ENCODE results near the gene POLDIP2. TPM values are rescaled to one million over a fixed set of nuclear protein-coding genes. Genes with fewer than 3 reads are reported as not detected.
A peak's percentile ranks its signal among the peaks of the same experiment; 100 is the strongest.

The POLDIP2 gene
- total and polyA plus RNA-seq, 11 donors = 97.8 to 194 (median 163) TPM

DNA sequence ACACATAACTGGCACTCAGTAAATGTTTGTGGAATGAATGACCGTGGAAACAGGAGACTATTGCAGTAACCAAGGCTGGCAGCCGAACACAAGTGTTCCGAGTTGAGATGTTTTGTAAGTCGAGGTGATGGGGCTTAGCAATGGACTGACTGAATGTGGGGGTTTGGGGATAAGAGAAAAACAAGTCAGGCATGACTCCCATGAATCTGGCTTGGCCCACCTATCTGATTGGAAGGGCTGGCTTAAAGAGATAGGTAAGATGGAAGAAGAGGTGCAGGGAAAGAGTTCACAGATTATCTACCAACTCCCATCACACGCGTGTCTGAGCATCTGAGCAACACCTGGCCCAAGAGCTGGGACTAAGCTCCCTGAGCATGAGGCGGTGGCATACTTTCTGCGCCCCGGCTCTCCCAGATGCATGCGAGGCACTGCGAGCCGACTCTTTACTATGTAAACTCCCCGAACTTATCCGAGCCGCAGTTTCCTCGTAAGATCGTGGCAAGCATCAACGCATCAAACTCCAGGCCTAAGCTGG lies 22.6 kb downstream of the POLDIP2 start:
- peaks cover 0 to 56% (median 48%) of the 10 kb centered on the region in 12 donors for H3K4me1 ChIP-seq
- DNase-seq = no peak
- TF ChIP-seq CTCF (IDR thresholded peaks at IDR 0.05) = no peak
- no peak for TF ChIP-seq POLR2A (IDR thresholded peaks at IDR 0.05)
- H3K27me3 ChIP-seq = no peaks in the 10 kb centered on the region
- peaks cover 0 to 36% (median 27%) of the 10 kb centered on the region in 9 donors for H3K36me3 ChIP-seq
- intact Hi-C loops (cut with DNase I) = loop anchor here in 6 of 10 donors (1.0 to 10.0 kb wide), 6 partner anchors 15 to 620 kb away; partner anchors contain the start of genes POLDIP2 (in 3 of the 6), PHF12 (in 2 of the 6) and TMEM97 (in 2 of the 6)
- no peaks in the 10 kb centered on the region for H3K9me3 ChIP-seq
- H3K27ac ChIP-seq = peak overlapping the region; percentile 9 to 99 (median 97)
- WGBS, 4 donors = 9 to 10% (median 9%) methylated on average over 18 of the region's 18 CpGs
- peak overlapping the region; percentile 63 to 99 (median 86) for H3K4me3 ChIP-seq
- no peak for ATAC-seq

- H3K36me3 ChIP-seq = peaks cover 0 to 36% (median 27%) of the 10 kb centered on the region in 9 donors
- peak overlapping the region in 11 of 12 donors; percentile 63 to 99 (median 91) for H3K4me3 ChIP-seq
- intact Hi-C loops (cut with DNase I) = loop anchor here in 3 of 10 donors (2.0 to 10.0 kb wide), 3 partner anchors 23 to 621 kb away; partner anchors contain the start of genes PHF12 (in 1 of the 3) and POLDIP2 (in 1 of the 3)
- no peak for TF ChIP-seq POLR2A (IDR thresholded peaks at IDR 0.05)
- no peak for TF ChIP-seq CTCF (IDR thresholded peaks at IDR 0.05)
- H3K27ac ChIP-seq = peak overlapping the region in 4 of 12 donors; percentile 80 to 99 (median 98)
- no peaks in the 10 kb centered on the region for H3K9me3 ChIP-seq
- ATAC-seq = no peak
- H3K27me3 ChIP-seq = no peaks in the 10 kb centered on the region
- 43 to 61% (median 53%) methylated on average over 6 of the region's 6 CpGs for WGBS, 4 donors
- no peak for DNase-seq
- peaks cover 0 to 50% (median 43%) of the 10 kb centered on the region in 12 donors for H3K4me1 ChIP-seq
Observed at GRCh38 chr17:28334171-28334570, 23.2 kb downstream of the POLDIP2 start.

DNA sequence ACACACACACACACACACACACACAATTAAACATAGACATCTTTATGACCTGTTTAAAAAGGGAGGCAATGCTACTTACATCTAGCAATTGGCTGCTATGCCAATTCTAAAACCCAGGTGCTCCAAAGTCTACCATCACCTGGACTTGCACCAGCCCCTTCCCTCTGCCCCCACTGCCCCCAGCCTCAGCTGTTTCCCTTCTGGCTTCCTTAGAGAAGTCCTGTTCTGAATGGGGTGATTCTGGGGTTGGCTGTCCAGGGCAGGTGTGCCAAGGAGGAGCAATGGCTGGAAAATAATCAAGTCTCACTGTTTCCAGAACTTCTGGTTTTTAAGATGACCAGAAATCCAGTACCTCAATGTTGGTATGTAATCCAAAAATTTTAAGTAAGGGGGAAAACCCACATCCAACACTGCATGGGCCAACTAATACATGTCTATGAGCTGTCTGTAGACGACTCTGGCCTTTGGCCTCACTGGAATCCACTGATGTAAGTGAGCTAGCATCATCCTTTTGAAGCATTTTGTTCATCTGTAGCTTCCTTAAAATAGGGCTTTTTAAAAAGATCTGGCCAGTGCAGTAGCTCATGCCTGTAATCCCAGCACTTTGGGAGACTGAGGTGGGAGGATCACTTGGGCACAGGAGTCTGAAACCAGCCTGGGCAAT lies 24.1 kb downstream of the POLDIP2 start:
- intact Hi-C loops (cut with DNase I) = loop anchor here in 2 of 10 donors (10.0 kb wide), 2 partner anchors 612 to 622 kb away; partner anchors contain the start of gene PHF12 (in 1 of the 2)
- peak overlapping the region in 1 of 12 donors; percentile 99 for H3K27ac ChIP-seq
- DNase-seq = no peak
- 64 to 71% (median 70%) methylated on average over 1 of the region's 1 CpG for WGBS, 4 donors
- H3K36me3 ChIP-seq = peaks cover 0 to 45% (median 37%) of the 10 kb centered on the region in 9 donors
- TF ChIP-seq POLR2A (IDR thresholded peaks at IDR 0.05) (no peak), CTCF (IDR thresholded peaks at IDR 0.05) (no peak)
- H3K4me1 ChIP-seq = peaks cover 0 to 42% (median 35%) of the 10 kb centered on the region in 12 donors
- no peak overlapping the region for H3K4me3 ChIP-seq
- no peaks in the 10 kb centered on the region for H3K9me3 ChIP-seq
- no peaks in the 10 kb centered on the region for H3K27me3 ChIP-seq
- no peak for ATAC-seq

DNA sequence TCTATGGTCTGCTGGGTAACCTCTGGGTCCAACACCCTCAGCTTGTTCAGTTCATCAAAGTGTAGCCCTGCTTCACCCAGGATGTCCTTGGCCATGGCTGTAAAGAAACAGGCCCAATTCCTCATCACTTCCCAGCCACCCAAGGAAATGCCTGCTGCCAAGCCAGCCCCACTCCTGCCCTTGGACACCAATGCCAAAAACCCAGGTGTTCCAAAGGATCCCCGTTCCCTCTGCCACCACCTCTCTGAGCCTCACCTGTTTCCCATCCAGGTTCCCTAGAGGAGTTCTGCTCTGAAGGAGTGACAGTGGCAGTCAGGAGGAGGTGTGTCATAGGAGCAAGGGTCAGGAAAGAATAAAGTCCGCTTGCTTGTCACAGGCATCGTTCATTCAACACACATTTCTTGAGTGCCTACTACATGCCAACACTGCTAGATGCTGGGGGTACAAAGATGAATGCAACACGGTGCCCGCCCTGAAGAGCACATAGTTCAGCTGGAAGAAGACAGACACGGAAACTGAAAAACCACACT lies 25.4 kb downstream of the POLDIP2 start:
- H3K27me3 ChIP-seq = no peaks in the 10 kb centered on the region
- intact Hi-C loops (cut with DNase I) = loop anchor here in 2 of 10 donors (10.0 kb wide), 2 partner anchors 613 to 623 kb away; partner anchors contain the start of gene PHF12 (in 1 of the 2)
- WGBS, 4 donors = 85 to 92% (median 91%) methylated on average over 6 of the region's 6 CpGs
- no peak overlapping the region for H3K27ac ChIP-seq
- H3K36me3 ChIP-seq = peaks cover 0 to 58% (median 49%) of the 10 kb centered on the region in 9 donors
- H3K4me3 ChIP-seq = no peak overlapping the region
- no peaks in the 10 kb centered on the region for H3K9me3 ChIP-seq
- H3K4me1 ChIP-seq = peaks cover 0 to 30% (median 22%) of the 10 kb centered on the region in 12 donors
- TF ChIP-seq CTCF (IDR thresholded peaks at IDR 0.05) (no peak), POLR2A (IDR thresholded peaks at IDR 0.05) (no peak)
- DNase-seq (no peak), ATAC-seq (no peak)

Measured in heart left ventricle (tissue), 16 donors.